Measurements from ENCODE around the gene SLC10A1.
"Not testable (repeated sequence)": the region's sequence is repeated elsewhere in the genome, so short reads cannot be mapped to it uniquely, and the experiment has no call there.

SLC10A1 gene

GRCh38 chr14:69796797-69797500, at the start of gene SLC10A1:
Gene SLC10A1 (minus strand): TSS chr14:69797241. CDS start chr14:69797155, 86 bp downstream.
- DNase-seq = no peak

- no peak for DNase-seq
These were observed 48.7 kb upstream of the SLC10A1 start for GRCh38 chr14:69845787-69846186.

GRCh38 chr14:69845050-69845581, 48.1 kb upstream of the SLC10A1 start:
- no peak for DNase-seq

- no peak for DNase-seq
These were observed 47.1 kb upstream of the SLC10A1 start for GRCh38 chr14:69844171-69844570.

GRCh38 chr14:69842686-69843420, 45.8 kb upstream of the SLC10A1 start:
- no peak for DNase-seq

GRCh38 chr14:69841656-69842055, 44.6 kb upstream of the SLC10A1 start:
- DNase-seq = no peak

- no peak for DNase-seq
These were observed 42.6 kb upstream of the SLC10A1 start for GRCh38 chr14:69839661-69840060.

- DNase-seq = no peak
These were observed 41.9 kb upstream of the SLC10A1 start for GRCh38 chr14:69838881-69839416.

- DNase-seq = no peak
These were observed 31.8 kb upstream of the SLC10A1 start for GRCh38 chr14:69828879-69829278.

- no peak for DNase-seq
These were observed 31.3 kb upstream of the SLC10A1 start for GRCh38 chr14:69828354-69828753.

- no peak for DNase-seq
These were observed 30.5 kb upstream of the SLC10A1 start for GRCh38 chr14:69827560-69827959.

- no peak for DNase-seq
These were observed 25.4 kb upstream of the SLC10A1 start for GRCh38 chr14:69822456-69822855.

GRCh38 chr14:69820991-69821390, 23.9 kb upstream of the SLC10A1 start:
- no peak for DNase-seq

- no peak for DNase-seq
These were observed 22.6 kb upstream of the SLC10A1 start for GRCh38 chr14:69819607-69820006.

- DNase-seq = no peak
These were observed 21.7 kb upstream of the SLC10A1 start for GRCh38 chr14:69818758-69819191.

- DNase-seq = no peak
These were observed 19.2 kb upstream of the SLC10A1 start for GRCh38 chr14:69816216-69816615.

GRCh38 chr14:69815556-69815955, 18.5 kb upstream of the SLC10A1 start:
- DNase-seq = no peak

GRCh38 chr14:69814397-69814796, 17.4 kb upstream of the SLC10A1 start:
- DNase-seq = no peak

- not testable (repeated sequence) for DNase-seq
These were observed 16.3 kb upstream of the SLC10A1 start for GRCh38 chr14:69813346-69813745.

GRCh38 chr14:69812711-69813110, 15.7 kb upstream of the SLC10A1 start:
- no peak for DNase-seq

GRCh38 chr14:69811868-69812252, 14.8 kb upstream of the SLC10A1 start:
- DNase-seq = no peak

GRCh38 chr14:69811227-69811867, 14.3 kb upstream of the SLC10A1 start:
- DNase-seq = no peak

Measured in NK-92 treated with Interleukin-12 subunit alpha and Interleukin-12 subunit beta, amount 100 ng/mL, for 24 hours (cell line).